Lung (tissue), 12 donors: Measurements from ENCODE around the gene TUBB3. TPM values are rescaled to one million over a fixed set of nuclear protein-coding genes. Genes with fewer than 3 reads are reported as not detected.

Experiments
- ATAC-seq: fragments of 200-7000 bp; cut with Tn5 transposase; one replicate; pipeline ENCODE4 v1.9.1; 2020; ENCODE audit warnings: moderate number of reproducible peaks; ENCODE audit not compliant: insufficient read depth, low FRiP score
- DNase-seq, 3 donors: peaks; one replicate each; pipeline ENCODE4 v3.0.0-alpha.2; 2013 to 2017
- H3K27ac ChIP-seq, 2 donors: one replicate each; pipeline ENCODE4 v1.5.1; 2013; ENCODE audit warnings: mild to moderate bottlenecking in 2 of 2, moderate library complexity in 2 of 2, control low read depth in 1 of 2, inconsistent platforms in 1 of 2, low read depth in 1 of 2, low read length in 1 of 2
- H3K27me3 ChIP-seq, 3 donors: one replicate each; pipeline ENCODE4 v1.5.1; 2013; ENCODE audit warnings: low read length in 2 of 3; ENCODE audit not compliant: control insufficient read depth in 3 of 3, insufficient read depth in 3 of 3
- H3K36me3 ChIP-seq, 4 donors: one replicate each; pipeline ENCODE4 v1.5.1; 2013; ENCODE audit warnings: low read length in 4 of 4, mild to moderate bottlenecking in 1 of 4, moderate library complexity in 1 of 4; ENCODE audit not compliant: control insufficient read depth in 4 of 4, insufficient read depth in 4 of 4
- H3K4me1 ChIP-seq, 5 donors: one replicate each; pipeline ENCODE4 v1.5.1; 2013; ENCODE audit warnings: low read length in 5 of 5, mild to moderate bottlenecking in 2 of 5, moderate library complexity in 1 of 5; ENCODE audit not compliant: control insufficient read depth in 5 of 5, insufficient read depth in 5 of 5
- H3K4me3 ChIP-seq: one replicate; pipeline ENCODE4 v1.5.1; 2013; ENCODE audit warnings: mild to moderate bottlenecking, control low read depth, moderate library complexity
- H3K9ac ChIP-seq, 2 donors: one replicate each; pipeline ENCODE4 v1.5.1; 2013; ENCODE audit warnings: low read length in 2 of 2, control low read depth in 1 of 2; ENCODE audit not compliant: insufficient read depth in 1 of 2
- H3K9me3 ChIP-seq, 4 donors: one replicate each; pipeline ENCODE4 v1.5.1; 2013; ENCODE audit warnings: low read length in 3 of 4, mild to moderate bottlenecking in 1 of 4, moderate library complexity in 1 of 4; ENCODE audit not compliant: control insufficient read depth in 4 of 4, insufficient read depth in 3 of 4
- CTCF ChIP-seq: IDR thresholded peaks from 2 replicates; pipeline ENCODE4 v1.5.1; 2012; ENCODE audit warnings: mild to moderate bottlenecking; ENCODE audit errors: control extremely low read depth, extremely low read depth
- WGBS, 2 donors: extraction: QIAGEN DNeasy Blood & Tissue Kit; methylation state at CpG; one replicate each; pipeline ENCODE4 v1.1.7; 2013; 5-methylcytosine and 5-hydroxymethylcytosine counted together
- polyA plus RNA-seq, 2 donors: library from polyadenylated mRNA; stranded (reverse); fragments of 200-250 nt; gene quantifications; one replicate each; pipeline ENCODE4 v1.2.1, GENCODE V29; 2013
- total RNA-seq, 2 donors: library from RNA; depleted of rRNA in 1 of 2; stranded (reverse); fragments of >200 nt in 1 of 2; gene quantifications; one replicate each; pipeline ENCODE4 v1.2.1, GENCODE V29; 2014 to 2021
- donor health status: control.
- donor health status: control.
- donor health status: Bipolar disorder and iron deficiency.
- donor health status: healthy.
- donor health status: DM: yes; HTN: yes; CAD: no.

The TUBB3 gene
- total and polyA plus RNA-seq, 4 donors, result 1.3 to 15.6 (median 8.9) TPM

DNA sequence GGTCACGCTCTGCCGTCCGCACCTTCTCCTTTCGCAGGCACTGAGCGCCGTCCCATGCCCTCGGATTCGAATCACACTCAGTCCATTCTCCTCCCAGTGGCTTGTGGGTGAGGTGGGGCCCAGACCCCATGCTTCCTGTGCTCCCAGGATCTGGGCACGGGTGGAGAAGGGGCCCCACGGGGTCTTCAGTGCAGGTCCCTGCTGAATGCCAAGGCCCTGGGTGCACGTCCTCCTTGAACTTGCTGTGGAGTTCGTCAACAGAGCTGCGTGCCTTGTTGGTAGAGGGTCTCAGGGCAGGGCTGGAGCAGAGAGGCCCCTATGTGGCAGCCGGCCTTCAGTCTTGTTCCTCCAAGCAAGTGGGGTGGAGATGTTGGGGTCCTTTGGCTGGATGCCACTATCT, 11.8 kb upstream of the TUBB3 start:
- DNase-seq, result no peak
- H3K27me3 ChIP-seq, result no peaks in the 10 kb centered on the region
- H3K27ac ChIP-seq, result no peak overlapping the region
- no peak for TF ChIP-seq CTCF
- H3K9ac ChIP-seq, result no peak overlapping the region
- H3K4me3 ChIP-seq, result no peak overlapping the region
- ATAC-seq, result no peak
- H3K9me3 ChIP-seq, result no peaks in the 10 kb centered on the region
- WGBS, 2 donors, result 93 to 96% methylated on average over 14 of the region's 14 CpGs
- peaks cover 2 to 50% (median 23%) of the 10 kb centered on the region in 4 donors for H3K36me3 ChIP-seq
- H3K4me1 ChIP-seq, result no peaks in the 10 kb centered on the region

DNA sequence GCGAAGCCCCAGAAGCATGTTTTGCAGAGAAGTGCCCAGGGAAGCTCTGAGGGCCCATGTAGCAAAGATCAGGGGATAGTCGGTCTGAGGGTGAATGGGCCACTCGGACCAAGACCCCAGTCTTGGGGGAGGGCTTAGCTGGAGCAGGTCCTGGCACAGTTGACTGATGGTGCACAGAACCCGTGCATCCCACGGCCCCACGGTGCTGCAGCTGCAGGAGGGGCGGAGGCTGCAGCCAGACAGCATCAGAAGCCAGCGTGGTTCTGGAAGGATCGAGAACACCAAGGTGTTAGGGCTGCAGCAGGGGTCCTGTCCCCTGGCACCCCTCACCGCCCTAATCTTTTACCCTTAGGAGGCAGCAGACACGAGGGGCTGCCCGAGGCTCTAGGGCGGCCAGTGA, 11.0 kb upstream of the TUBB3 start:
- DNase-seq (no peak), ATAC-seq (no peak)
- no peaks in the 10 kb centered on the region for H3K27me3 ChIP-seq
- no peaks in the 10 kb centered on the region for H3K4me1 ChIP-seq
- H3K9ac ChIP-seq, result no peak overlapping the region
- H3K27ac ChIP-seq, result no peak overlapping the region
- 90 to 91% methylated on average over 13 of the region's 13 CpGs for WGBS, 2 donors
- TF ChIP-seq CTCF, result no peak
- peaks cover 0 to 43% (median 17%) of the 10 kb centered on the region in 4 donors for H3K36me3 ChIP-seq
- no peak overlapping the region for H3K4me3 ChIP-seq
- no peaks in the 10 kb centered on the region for H3K9me3 ChIP-seq

DNA sequence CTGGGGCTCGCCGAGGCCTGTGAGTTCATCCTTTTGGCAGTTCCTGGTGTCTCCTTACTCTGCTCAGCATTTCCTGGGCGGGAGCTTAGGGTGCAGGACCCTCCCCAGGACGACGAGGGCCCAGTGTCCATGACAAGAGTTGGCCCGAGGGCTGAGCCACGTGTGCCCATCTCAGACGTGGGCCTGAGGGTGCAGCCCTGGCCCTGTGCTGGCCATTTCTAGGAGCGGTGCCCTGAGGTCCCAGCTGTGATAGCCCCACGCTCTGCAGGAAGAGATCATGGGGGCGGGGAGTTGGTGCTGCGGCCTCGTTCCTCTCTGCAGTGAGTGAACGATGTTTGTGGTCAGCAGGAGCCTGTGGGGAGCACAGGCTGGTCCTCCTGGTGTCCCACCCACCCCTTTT, 10.5 kb upstream of the TUBB3 start:
- Histone ChIP-seq H3K27ac (no peak overlapping the region), H3K4me3 (no peak overlapping the region), H3K9me3 (no peaks in the 10 kb centered on the region), H3K27me3 (no peaks in the 10 kb centered on the region), H3K9ac (no peak overlapping the region), H3K36me3 (peaks cover 0 to 41% (median 16%) of the 10 kb centered on the region in 4 donors), H3K4me1 (peaks cover 0 to 2% (median 0%) of the 10 kb centered on the region in 5 donors)
- no peak for TF ChIP-seq CTCF
- DNase-seq, result no peak
- no peak for ATAC-seq
- 75 to 77% methylated on average over 14 of the region's 14 CpGs for WGBS, 2 donors
